ENCODE results near the gene ARHGEF11.

Gene ARHGEF11

GRCh38 chr1:156913809-156914387 is 131.6 kb downstream of the ARHGEF11 start:
- 83% methylated on average over 13 of the region's 13 CpGs for WGBS
- Histone ChIP-seq H4K91ac (ENCODE audit: low read length) (peak overlapping the region; percentile 85), H2BK120ac (ENCODE audit: low read depth, low read length) (no peak overlapping the region), H3K9me3 (ENCODE audit: control insufficient read depth, low read length) (peaks cover 5% of the 10 kb centered on the region), H2AFZ (ENCODE audit: low read depth, low read length) (no peak overlapping the region), H2BK15ac (ENCODE audit: low read depth, poor library complexity, severe bottlenecking) (peak overlapping the region; percentile 44), H3K4me3 (ENCODE audit: insufficient read depth in 1 of 2, low read depth in 1 of 2, low read length in 2 of 2) (no peak overlapping the region), H2AK5ac (ENCODE audit: low read length, severe bottlenecking) (no peak overlapping the region), H2BK5ac (ENCODE audit: low read depth, low read length, poor library complexity, severe bottlenecking) (no peak overlapping the region), H3K23ac (ENCODE audit: low read length in 2 of 2) (no peak overlapping the region), H3K36me3 (ENCODE audit: control insufficient read depth in 1 of 2, insufficient read depth in 2 of 2, low read depth in 1 of 2, low read length in 2 of 2) (peaks cover 0 to 57% of the 10 kb centered on the region in 2 experiments), H3K79me1 (replicated peaks; ENCODE audit: low read length, poor library complexity, severe bottlenecking) (peaks cover 10% of the 10 kb centered on the region), H3K14ac (ENCODE audit: low read length in 2 of 2) (peak overlapping the region in 1 of 2 experiments; percentile 0), H3K4me1 (ENCODE audit: control insufficient read depth, insufficient read depth, low read depth, low read length) (peaks cover 20% of the 10 kb centered on the region), H3K4ac (ENCODE audit: low read depth in 1 of 2, low read length in 2 of 2) (peak overlapping the region; percentile 45 to 58), H3K4me2 (ENCODE audit: low read length, poor library complexity, severe bottlenecking) (no peak overlapping the region), H2BK12ac (ENCODE audit: low read length in 2 of 2) (peak overlapping the region; percentile 3 to 60), H3K27ac (ENCODE audit: low read length, poor library complexity, severe bottlenecking) (no peak overlapping the region), H3K18ac (ENCODE audit: low read depth in 1 of 2, low read length in 2 of 2) (peak overlapping the region; percentile 26 to 71), H3K9ac (ENCODE audit: low read length) (no peak overlapping the region), H4K8ac (ENCODE audit: low read length) (peak overlapping the region; percentile 21), H3K27me3 (ENCODE audit: control insufficient read depth in 1 of 2, insufficient read depth in 1 of 2, low read length in 2 of 2) (no peaks in the 10 kb centered on the region)
- no peak for DNase-seq

GRCh38 chr1:156912861-156913808 is 132.4 kb downstream of the ARHGEF11 start:
- H3K14ac ChIP-seq (ENCODE audit: low read length in 2 of 2) = no peak overlapping the region
- no peak overlapping the region for H3K9ac ChIP-seq (ENCODE audit: low read length)

GRCh38 chr1:156912310-156912709 is 133.2 kb downstream of the ARHGEF11 start:
- Histone ChIP-seq H4K8ac (ENCODE audit: low read length) (peak overlapping the region; percentile 63), H3K4ac (ENCODE audit: low read depth in 1 of 2, low read length in 2 of 2) (peak overlapping the region in 1 of 2 experiments; percentile 54), H2BK120ac (ENCODE audit: low read depth, low read length) (no peak overlapping the region), H2AK5ac (ENCODE audit: low read length, severe bottlenecking) (no peak overlapping the region), H2AFZ (ENCODE audit: low read depth, low read length) (no peak overlapping the region), H3K79me1 (replicated peaks; ENCODE audit: low read length, poor library complexity, severe bottlenecking) (peaks cover 15% of the 10 kb centered on the region), H3K9me3 (ENCODE audit: control insufficient read depth, low read length) (no peaks in the 10 kb centered on the region), H2BK15ac (ENCODE audit: low read depth, poor library complexity, severe bottlenecking) (peak overlapping the region; percentile 35), H3K9ac (ENCODE audit: low read length) (no peak overlapping the region), H3K23ac (ENCODE audit: low read length in 2 of 2) (no peak overlapping the region), H3K18ac (ENCODE audit: low read depth in 1 of 2, low read length in 2 of 2) (peak overlapping the region in 1 of 2 experiments; percentile 64), H4K91ac (ENCODE audit: low read length) (peak overlapping the region; percentile 54), H3K14ac (ENCODE audit: low read length in 2 of 2) (no peak overlapping the region), H3K27me3 (ENCODE audit: control insufficient read depth in 1 of 2, insufficient read depth in 1 of 2, low read length in 2 of 2) (no peaks in the 10 kb centered on the region), H2BK12ac (ENCODE audit: low read length in 2 of 2) (peak overlapping the region; percentile 18 to 21), H3K36me3 (ENCODE audit: control insufficient read depth in 1 of 2, insufficient read depth in 2 of 2, low read depth in 1 of 2, low read length in 2 of 2) (peaks cover 0 to 73% of the 10 kb centered on the region in 2 experiments), H3K4me3 (ENCODE audit: insufficient read depth in 1 of 2, low read depth in 1 of 2, low read length in 2 of 2) (no peak overlapping the region), H2BK5ac (ENCODE audit: low read depth, low read length, poor library complexity, severe bottlenecking) (no peak overlapping the region), H3K27ac (ENCODE audit: low read length, poor library complexity, severe bottlenecking) (no peak overlapping the region), H3K4me2 (ENCODE audit: low read length, poor library complexity, severe bottlenecking) (no peak overlapping the region), H3K4me1 (ENCODE audit: control insufficient read depth, insufficient read depth, low read depth, low read length) (peaks cover 28% of the 10 kb centered on the region)
- no peak for DNase-seq
- 71% methylated on average over 2 of the region's 2 CpGs for WGBS

More at GRCh38 chr1:156912861-156913808, 132.4 kb downstream of the ARHGEF11 start:
- Histone ChIP-seq H2AK5ac (ENCODE audit: low read length, severe bottlenecking) (no peak overlapping the region), H3K4me1 (ENCODE audit: control insufficient read depth, insufficient read depth, low read depth, low read length) (peaks cover 20% of the 10 kb centered on the region), H3K36me3 (ENCODE audit: control insufficient read depth in 1 of 2, insufficient read depth in 2 of 2, low read depth in 1 of 2, low read length in 2 of 2) (peaks cover 0 to 65% of the 10 kb centered on the region in 2 experiments), H2BK12ac (ENCODE audit: low read length in 2 of 2) (peak overlapping the region; percentile 18 to 31), H4K8ac (ENCODE audit: low read length) (peak overlapping the region; percentile 28), H2BK15ac (ENCODE audit: low read depth, poor library complexity, severe bottlenecking) (peak overlapping the region; percentile 44), H3K4me2 (ENCODE audit: low read length, poor library complexity, severe bottlenecking) (no peak overlapping the region), H3K27me3 (ENCODE audit: control insufficient read depth in 1 of 2, insufficient read depth in 1 of 2, low read length in 2 of 2) (no peaks in the 10 kb centered on the region), H3K23ac (ENCODE audit: low read length in 2 of 2) (no peak overlapping the region), H3K9me3 (ENCODE audit: control insufficient read depth, low read length) (peaks cover under 1% of the 10 kb centered on the region), H3K79me1 (replicated peaks; ENCODE audit: low read length, poor library complexity, severe bottlenecking) (peaks cover 13% of the 10 kb centered on the region), H3K18ac (ENCODE audit: low read depth in 1 of 2, low read length in 2 of 2) (peak overlapping the region; percentile 26 to 64), H4K91ac (ENCODE audit: low read length) (peak overlapping the region; percentile 85), H2BK120ac (ENCODE audit: low read depth, low read length) (no peak overlapping the region), H2AFZ (ENCODE audit: low read depth, low read length) (no peak overlapping the region), H2BK5ac (ENCODE audit: low read depth, low read length, poor library complexity, severe bottlenecking) (no peak overlapping the region), H3K4me3 (ENCODE audit: insufficient read depth in 1 of 2, low read depth in 1 of 2, low read length in 2 of 2) (no peak overlapping the region), H3K4ac (ENCODE audit: low read depth in 1 of 2, low read length in 2 of 2) (peak overlapping the region; percentile 45 to 58), H3K27ac (ENCODE audit: low read length, poor library complexity, severe bottlenecking) (no peak overlapping the region)
- no peak for DNase-seq
- 50% methylated on average over 23 of the region's 24 CpGs for WGBS
